Right ventricle myocardium inferior (tissue), 1 donor: ENCODE results near the gene KLHL29. TPM values are rescaled to one million over a fixed set of nuclear protein-coding genes. Genes with fewer than 3 reads are reported as not detected.

Experiments
- ATAC-seq: fragments of 200-7000 bp; cut with Tn5 transposase; one replicate; pipeline ENCODE4 v1.9.1; 2020; ENCODE audit warnings: mild to moderate bottlenecking, moderate library complexity
- DNase-seq: peaks from one replicate; pipeline ENCODE4 v3.0.0; 2021; ENCODE audit errors: missing footprints
- intact Hi-C: fragments of 100-400 bp; cut with DNase I; formaldehyde crosslinking; loops from one replicate; pipeline ENCODE4 v1.11.0; 2022
- total RNA-seq: library from RNA; stranded (reverse); fragmentation: NEBNext Ultra II Directional; extraction: Animal tissue kit (Norgen Biotek cat#: 25700); gene quantifications from one replicate; pipeline ENCODE4 v1.2.1, GENCODE V29; 2021
- donor health status: DM: no; HTN: yes; CAD: no; lungs with severe emphysema.

KLHL29 gene
- total RNA-seq, 1 donor from 2014 or later: 0.54 TPM

DNA sequence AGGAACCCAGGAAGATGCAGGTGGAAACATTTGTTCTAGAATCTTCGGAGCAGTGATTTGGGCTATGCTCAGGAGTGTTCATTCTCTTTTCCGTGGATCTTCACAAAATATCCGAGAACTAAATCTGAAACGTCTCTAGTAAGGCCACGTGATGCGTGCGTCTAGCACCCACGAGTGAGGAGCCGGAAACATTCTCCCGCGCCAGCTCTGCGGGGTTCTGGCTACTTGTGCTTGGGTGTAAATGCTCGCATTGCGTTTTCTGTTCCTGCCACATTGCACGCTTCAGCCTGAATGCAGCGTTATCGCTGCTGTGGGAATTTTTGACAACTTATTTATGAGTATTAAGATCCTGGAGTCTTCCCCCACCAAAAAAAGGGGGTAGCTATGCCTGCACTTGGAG is 71.4 kb downstream of the KLHL29 start:
- DNase-seq (no peak), ATAC-seq (no peak)
- intact Hi-C loops: no loop called here

DNA sequence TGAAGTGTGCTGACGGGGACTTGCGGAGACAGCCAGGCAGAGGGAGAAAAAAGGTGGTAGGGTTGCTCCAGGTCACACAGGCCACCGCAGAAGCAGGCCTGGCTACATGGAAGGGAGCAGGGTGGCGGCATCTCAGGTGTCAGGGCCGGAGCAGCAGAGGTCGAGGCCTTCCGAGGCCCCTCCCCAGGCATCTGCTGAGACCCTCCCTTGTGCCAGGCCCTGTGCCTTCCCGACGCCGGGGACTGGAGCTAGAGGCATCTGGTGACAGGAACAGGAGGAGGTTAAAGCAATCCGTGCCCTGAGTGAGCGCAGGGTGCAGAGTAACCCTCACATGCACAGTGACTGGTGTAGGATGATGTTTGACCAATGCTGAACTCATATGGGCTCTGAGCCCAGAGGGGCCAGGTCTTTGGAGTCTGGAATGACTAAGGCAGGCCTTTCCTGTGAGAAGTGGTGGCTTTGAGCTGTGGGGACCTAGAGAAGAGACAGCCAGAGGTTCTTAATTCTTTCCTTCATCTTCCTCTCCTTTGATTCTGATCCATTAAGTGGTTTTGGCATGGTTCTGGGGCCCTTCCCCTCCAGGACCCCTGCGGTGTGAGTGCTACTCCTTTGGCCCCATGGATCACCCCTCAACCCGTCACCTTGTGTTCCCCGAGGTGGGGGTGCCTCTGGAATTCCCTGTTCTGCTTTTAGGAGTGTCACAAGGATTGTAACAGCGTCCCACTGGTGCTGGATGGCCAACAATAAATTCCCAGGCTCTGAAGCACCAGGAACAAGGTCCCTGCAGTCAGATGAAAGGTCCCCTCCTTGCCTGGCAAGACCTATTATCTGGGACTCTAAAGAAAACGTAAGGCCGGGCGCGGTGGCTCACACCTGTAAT is 72.1 kb downstream of the KLHL29 start:
- DNase-seq (no peak), ATAC-seq (no peak)

DNA sequence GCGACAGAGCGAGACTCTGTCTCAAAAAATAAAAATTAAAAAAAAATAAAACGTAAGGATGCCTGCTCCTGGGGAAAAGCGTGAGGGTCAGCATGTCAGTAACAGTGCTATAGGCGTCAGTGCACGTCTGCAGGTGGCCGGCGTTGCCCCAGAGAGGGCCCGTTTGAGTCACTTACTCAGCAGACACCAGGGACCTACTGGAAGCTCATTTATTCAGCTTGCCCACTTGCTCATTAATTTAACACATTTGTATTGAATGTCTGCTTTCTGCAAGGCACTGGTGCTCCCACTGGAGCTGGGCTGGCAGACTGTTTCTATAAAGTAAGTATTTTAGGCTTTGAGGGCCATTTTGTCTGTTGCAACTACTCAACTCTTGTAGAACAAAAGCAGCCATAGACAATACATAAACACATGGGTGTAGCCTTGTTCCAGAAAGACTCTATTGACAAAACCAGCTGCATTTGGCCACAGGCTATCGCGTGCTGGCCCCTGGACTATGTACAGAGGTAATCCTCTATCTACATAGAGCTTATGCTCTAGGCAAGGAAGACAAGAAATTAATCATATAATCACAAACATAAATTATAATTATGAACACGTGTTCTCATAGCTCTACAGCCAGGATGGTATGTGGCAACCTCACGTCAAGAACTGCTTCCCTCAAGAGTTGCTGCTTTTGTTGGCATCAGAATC is 73.2 kb downstream of the KLHL29 start:
- no peak for DNase-seq
- intact Hi-C loops: no loop called here
- ATAC-seq: no peak

More for the DNA sequence above, 72.1 kb downstream of the KLHL29 start:
- intact Hi-C loops: no loop called here

DNA sequence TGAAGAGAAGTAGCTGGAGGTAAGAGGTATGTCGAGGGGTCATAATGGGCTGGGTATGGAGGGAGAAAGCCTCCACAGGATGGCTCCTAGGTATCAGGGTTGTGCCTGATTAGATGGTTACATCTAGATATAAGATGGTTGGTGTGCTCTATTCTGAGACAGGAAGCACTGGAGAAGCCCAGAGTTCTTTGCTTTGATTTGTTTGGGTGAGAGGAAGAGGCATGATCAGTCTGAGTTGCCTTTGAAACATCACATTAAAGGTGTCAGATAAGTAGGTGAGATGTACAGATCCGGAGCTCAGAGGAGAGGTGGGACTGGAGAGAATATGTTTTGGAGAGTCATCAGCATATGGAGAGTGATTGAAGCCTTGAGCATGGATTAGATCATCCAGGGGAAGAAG is 74.1 kb downstream of the KLHL29 start:
- DNase-seq (no peak), ATAC-seq (no peak)
- intact Hi-C loops: no loop called here

DNA sequence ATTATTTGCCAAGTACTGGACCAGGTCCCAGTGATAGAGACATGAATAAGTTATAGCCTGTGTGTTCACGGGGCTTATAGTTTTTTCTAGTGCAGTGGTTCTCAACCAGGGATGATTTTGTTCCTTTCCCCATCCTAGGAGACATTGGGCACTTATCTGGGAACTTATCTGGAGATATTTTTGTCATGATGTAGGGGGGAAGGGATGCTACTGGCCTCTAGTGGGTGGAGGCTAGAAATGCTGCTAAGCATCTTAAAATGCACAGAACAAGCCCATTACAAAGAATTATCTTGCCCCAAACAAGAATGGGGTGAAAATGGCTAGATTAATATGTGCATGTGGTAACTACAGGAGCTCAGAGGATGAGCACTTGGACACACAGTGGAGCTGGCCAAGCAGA is 75.2 kb downstream of the KLHL29 start:
- ATAC-seq (no peak), DNase-seq (no peak)
- intact Hi-C loops: no loop called here

DNA sequence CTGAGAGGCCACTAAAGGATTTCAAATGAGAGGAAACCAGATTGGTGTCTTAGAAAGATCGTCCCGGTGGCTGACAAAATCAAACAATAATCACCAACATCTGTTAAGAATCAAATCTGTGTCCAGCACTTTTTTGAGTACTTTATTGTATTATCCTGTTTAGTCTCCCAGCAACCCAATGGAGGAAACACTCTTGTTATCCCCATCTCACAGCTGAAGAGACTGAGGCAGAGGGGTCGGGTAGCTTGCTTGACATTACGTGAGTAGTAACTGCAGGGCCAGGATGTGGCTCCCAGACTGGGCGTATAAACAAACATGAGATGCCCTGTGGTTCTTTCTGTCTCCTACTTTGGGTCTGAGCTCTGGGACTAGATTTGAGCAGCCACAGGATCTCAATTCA is 76.0 kb downstream of the KLHL29 start:
- DNase-seq: no peak
- ATAC-seq: no peak
- intact Hi-C loops: no loop called here

DNA sequence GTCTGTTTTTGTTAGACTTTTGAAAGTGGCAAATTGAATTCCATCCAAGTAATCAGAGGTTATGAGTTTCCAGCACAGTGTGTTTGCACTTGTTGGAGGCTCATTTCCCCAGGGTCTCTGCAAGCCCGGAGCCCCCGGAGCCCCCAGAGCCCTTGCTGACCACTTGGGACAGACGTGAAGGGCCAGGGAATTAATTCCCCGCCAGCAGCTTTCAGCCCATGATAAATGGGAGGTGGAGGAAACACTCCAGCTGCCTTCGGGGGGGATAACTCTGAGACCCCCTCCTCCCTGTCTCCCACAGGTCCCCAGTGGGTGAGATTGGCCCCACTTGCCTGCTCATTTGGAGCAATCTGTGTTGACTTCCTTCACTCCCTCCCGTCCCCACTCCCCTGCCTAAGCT is 79.2 kb downstream of the KLHL29 start:
- DNase-seq: no peak
- ATAC-seq: no peak
- intact Hi-C loops: no loop called here

DNA sequence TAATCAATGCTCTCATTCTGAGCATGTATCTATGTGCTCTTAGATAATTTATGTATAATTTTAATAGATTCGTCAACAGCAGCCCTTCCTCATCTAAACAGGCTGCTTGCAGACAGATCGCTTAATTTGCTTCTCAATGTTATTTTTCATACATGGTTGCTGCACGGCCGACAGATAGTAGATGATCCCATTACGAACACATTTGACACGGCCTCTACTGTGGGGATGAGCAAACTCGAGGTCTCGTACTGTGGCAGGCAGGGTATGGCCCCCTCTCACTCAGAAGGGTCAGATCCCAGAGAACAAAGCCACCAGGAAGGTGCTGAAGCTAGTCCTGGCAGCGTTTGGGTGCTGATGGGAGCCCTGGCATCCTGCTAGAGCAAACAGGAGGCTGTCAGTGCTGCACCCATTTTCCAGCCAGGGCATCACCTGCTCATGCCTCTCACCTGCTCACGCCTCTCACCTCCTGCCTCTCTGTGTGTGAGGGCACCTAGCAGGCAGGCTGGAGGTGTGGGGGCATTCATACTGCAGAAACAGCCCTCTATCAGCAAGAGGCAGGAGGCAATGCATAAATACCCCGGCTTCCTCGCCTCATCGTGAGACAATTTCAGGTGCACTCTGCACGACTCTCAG is 80.0 kb downstream of the KLHL29 start:
- DNase-seq (no peak), ATAC-seq (no peak)
- intact Hi-C loops: no loop called here

DNA sequence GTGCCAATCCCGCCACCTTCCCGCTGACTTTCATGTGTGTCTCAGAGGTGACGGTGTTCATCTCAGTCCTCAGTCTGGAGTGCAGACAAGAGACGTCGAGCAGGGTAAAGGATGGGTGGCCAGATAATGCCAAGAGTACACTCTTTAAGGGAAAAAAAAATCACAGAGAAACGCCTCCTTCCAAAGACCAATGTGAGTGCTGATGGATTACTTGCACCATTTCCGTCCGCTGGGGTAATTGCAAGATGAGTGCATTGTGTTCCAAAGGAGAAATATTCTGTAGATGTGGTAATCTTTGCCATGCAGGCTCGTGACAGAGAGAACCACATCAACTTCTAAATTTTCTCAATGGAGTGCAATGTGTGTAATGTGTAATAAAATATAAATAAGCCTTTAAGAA is 81.0 kb downstream of the KLHL29 start:
- DNase-seq: no peak
- intact Hi-C loops: no loop called here
- ATAC-seq: no peak

DNA sequence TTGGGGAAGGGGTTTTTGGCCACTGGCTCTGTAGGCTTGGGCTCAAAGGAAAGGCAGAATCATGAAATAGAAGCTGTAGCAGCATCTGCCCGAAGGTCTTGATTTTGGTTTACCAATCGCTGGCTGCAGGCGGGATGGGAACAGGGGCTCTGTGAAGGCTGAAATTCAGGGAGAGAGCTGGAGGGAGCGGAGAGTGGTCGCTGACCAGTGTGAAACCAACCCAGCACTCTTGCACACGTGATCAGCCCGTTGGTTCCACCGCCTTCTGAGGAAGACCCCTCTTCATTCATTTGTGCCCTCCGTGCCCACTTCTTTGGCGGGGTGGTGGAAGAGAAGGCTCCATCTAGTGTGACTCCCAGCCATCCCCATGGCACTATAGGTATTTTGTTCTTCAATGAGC is 82.6 kb downstream of the KLHL29 start:
- no peak for ATAC-seq
- DNase-seq: no peak
- intact Hi-C loops: no loop called here

DNA sequence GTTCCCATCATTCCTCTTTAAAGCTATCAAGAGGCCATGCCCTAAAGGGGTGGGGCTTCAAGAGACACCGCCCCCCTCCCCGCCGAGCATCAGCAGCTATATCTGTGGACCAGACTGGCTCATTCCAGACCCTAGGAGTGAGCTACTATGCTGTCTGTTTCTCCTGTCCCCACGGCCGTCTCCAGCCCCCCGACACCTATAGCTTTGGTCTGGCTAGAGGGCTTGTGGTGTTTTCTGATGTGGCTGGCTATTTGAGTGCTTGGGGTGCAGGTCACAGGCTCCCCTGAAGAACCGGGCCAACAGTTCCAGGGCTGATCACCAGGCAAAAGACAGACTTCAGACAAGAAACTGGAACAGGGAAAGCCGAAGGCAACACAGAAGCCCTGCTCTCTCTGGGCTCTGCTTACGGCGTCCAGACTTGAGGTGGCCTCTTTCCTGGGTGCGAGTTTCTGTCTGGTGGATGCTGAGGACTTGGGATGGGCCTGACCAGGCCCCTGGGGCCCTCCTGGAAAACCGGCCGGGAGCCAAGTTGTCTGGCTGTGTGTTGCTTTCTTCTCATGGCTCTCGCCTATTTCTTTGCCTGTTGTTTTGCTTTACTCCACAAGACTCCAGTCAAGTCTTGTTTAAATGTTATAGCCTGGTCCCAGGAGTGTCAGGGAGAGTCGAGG is 83.6 kb downstream of the KLHL29 start:
- DNase-seq (no peak), ATAC-seq (no peak)
- intact Hi-C loops: no loop called here

DNA sequence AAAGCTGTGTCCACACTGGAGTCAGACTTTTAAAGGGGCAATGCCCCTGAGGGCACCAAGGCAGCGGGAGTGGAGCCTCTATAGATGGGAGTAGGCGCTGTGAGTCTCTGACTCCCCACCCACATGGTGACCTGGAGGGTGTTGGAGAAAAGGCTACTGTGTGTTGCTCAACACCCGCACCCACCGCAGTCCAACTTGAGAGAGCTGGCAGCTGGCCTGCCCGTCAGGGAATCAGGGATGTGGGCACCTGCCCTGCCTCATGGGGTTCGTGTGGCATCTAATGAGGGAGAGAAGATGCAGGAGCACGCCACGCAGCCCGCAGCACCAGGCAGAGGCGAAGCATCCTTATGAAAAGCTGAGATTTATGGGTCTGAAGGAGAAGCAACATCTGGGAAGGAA is 84.2 kb downstream of the KLHL29 start:
- intact Hi-C loops: no loop called here
- ATAC-seq: no peak
- no peak for DNase-seq

DNA sequence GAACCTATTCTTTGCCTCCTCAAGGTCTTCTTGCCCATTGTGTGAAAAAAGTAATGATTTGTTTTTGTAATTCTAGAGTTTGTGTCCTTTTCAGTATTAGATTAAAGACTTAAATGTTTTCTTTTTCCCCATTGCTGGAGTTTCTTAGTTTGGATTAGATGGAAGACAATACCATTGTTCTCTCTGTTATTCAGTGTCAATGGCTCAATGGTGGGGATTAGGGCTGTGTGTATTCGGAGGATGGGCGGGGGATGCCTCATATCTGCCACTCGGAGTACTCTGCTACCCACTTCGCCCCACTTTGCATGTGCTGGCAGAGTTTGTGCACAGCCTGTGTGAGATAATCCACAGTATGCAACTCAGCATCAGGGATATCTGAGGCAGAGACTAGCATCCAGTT is 90.1 kb downstream of the KLHL29 start:
- DNase-seq (no peak), ATAC-seq (no peak)
- intact Hi-C loops: no loop called here

DNA sequence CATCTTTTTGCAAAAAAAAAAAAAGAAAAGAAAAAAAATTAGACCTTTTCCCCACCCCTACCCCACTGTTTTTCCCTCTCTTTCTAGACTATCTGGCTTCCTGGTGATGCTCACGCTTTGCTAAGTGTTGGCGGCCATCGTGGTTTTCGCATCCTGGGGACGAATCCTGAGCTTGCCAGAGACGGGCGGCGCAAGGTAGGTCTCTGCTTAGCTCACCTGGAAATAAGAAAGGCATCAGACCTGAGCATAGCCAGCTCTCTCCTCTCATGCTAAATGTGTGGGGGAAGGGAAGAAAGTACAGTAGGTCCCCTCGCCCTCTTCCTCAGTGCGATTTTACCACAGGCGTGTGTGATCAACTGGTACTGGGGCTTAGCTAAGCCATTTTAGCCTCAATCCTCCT is 90.5 kb downstream of the KLHL29 start:
- intact Hi-C loops: no loop called here
- DNase-seq (no peak), ATAC-seq (no peak)

DNA sequence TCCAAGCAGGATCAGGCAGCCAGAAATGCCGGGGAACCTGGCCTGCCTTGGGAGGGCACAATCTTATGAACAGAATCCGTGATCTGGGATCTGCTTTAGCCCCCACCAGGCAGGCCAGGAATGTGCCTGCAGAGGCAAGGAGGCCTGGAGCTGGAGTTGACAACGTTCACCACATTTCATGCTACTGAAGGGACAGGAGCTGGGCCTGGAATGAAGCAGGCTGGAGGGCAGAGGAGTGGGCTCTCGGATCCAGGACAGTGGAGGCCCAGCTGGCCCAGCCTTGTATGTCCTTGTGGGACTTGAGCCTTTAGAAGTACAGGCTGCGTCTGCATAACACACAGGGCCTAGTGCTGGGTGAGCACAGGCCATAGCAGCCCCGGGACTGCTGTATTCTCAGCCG is 91.8 kb downstream of the KLHL29 start:
- ATAC-seq (no peak), DNase-seq (no peak)
- intact Hi-C loops: no loop called here

DNA sequence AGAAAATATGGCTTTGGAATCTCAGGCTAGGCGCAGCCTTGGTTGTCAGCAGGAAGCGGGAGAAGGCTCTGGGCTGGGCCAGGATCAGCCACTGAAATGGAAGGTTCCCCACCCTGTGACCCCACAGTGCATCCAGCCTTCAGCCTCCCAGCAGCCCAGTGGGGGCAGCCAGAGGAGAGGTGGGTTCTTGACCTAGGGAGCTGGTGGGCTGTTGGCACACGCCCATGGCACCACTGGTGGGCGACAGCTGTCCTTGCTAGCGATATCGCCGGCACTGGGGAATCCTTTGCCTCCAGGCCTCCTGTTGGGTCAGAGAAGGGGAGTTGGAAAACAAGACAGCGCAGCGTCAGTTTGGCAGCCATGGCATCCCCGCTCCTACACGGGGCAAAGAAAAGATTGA is 92.4 kb downstream of the KLHL29 start:
- DNase-seq (no peak), ATAC-seq (no peak)
- intact Hi-C loops: no loop called here

DNA sequence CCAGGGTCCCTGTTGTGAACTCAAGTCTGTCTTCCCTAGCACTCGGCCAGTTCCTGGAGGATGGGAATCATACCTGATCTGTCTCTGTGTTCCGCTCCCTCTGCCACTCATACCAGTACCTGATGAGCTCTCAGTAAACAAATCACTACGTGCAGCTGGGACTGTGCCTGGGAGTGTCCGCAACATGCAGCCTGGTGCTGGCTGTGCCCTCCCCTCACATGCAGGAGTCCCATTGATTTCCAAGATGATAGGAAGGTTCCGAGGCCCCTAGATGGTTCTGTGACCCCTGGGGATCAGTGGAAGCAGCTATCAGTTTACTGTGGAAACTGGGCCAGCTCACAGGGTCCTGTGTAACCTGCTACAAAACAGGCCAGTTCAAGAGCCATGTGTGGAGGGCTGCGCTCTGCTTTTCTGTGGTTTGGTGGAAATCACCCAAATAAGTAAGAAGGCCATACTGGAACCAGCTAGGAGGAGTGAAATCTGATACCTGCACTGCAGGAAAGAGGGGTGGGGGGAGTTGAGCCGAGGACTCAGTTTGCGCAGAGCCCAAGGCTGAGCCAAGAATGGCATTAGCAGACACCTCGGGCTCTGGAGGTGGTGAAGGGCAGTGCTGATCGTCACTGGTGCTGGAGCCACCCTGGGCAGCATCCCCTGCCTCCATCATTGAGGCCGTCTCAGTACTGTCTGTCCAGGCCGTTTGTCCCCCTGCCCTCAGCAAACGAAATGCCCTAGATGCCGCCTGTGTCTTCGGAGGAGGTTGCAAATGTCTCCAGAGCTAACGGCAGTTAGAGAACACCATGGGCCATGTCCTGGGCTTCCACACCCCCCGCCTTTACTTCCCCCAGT is 93.3 kb downstream of the KLHL29 start:
- no peak for ATAC-seq
- DNase-seq: no peak
- intact Hi-C loops: no loop called here

DNA sequence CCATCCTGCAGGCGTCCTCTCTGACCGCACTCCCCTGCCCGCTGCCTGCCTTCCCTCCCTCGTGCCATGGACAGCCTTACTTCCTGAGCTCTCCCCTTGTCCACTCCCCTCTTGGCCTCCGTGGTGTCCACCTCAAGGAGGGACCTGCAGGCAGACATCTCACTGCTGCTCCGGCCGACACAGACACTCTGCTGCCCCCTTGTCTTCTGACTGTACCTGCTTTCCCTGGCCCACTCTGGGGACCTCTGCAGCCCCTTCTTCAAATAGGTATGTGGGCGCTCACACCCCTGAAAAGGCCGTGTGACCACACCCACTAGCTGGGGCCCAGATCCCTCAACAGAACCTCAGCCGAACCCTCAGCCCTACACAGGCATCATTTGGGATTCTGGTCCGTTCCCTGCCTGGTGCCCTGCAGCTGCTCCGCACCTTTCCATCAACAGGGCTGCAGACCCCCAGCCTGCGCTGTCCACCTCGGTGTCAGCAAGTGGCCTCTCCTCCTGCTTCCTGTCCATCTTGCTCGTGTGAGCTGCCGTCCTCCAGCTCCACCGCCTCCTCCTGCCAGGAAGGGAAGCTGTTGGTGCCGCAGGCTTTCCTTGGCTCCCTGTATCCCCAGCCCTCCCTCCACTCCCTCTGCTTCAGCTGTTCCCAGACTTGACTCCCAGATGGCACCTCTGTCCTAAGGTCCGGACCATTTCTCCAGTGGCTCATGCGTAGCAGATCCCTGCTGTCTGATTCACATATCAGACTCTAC is 94.1 kb downstream of the KLHL29 start:
- DNase-seq (no peak), ATAC-seq (no peak)
- intact Hi-C loops: no loop called here
